ENCODE measurements around the gene CAPN5. TPM values are rescaled to one million over a fixed set of nuclear protein-coding genes. Genes with fewer than 3 reads are reported as not detected.
A peak's percentile ranks its signal among the peaks of the same experiment; 100 is the strongest.
"Not testable (repeated sequence)": the region's sequence is repeated elsewhere in the genome, so short reads cannot be mapped to it uniquely, and the experiment has no call there.

The CAPN5 gene
- 4.5 and 4.8 TPM in 2 replicates for total RNA-seq (2014; rRNA removed; shearing (Covaris generic))

GRCh38 chr11:77066229-77067042, at the start of gene CAPN5:
Gene CAPN5 (plus strand): TSS chr11:77066971. CDS start chr11:77084887, 17,916 bp downstream.
- Histone ChIP-seq H3K4me1 (no peaks in the 10 kb centered on the region), H3K27ac (peak within 1 kb of the TSS; percentile 26; the same call in 1 of the 2 replicates), H3K27me3 (no peaks in the 10 kb centered on the region), H3K9me3 (replicated peaks) (no peaks in the 10 kb centered on the region), H3K4me3 (peak within 1 kb of the TSS; percentile 67), H3K36me3 (no peaks in the 10 kb centered on the region)
- peak; percentile 92 to 94 for DNase-seq

- not testable (repeated sequence) for H3K9me3 ChIP-seq (replicated peaks); H3K27ac ChIP-seq; DNase-seq; H3K36me3 ChIP-seq; H3K4me3 ChIP-seq; H3K27me3 ChIP-seq; H3K4me1 ChIP-seq
These were observed 48.3 kb upstream of the CAPN5 start for GRCh38 chr11:77018396-77018924.

DNA sequence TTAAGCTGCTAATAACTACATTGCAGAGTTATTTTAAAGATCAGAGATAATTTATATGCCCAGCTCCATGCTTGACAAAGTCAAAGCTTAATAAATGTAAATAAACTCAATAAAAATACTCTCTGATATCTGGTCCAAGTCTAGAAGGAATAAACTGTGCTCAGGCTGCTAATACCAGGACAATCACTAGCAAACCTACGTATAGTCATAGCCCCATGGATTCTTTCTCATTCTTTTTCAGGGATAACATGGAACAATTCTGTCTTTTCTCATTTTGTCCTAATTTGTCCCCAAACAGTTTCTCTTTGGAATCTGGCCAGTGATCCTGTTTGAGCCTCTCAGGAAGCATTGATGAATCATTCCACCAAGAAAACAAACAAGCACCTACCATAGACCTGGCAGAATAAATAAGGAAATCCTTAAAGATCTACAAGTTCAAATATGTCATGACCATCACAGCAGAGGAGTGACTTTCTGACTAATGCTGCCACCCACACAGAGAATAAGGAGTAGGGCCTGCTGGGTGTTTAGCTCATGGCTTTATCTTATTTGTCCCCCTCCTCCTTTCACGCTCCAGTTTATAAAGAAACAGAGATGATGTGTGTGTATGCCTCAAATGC, 46.7 kb upstream of the CAPN5 start:
- Histone ChIP-seq H3K9me3 (replicated peaks) (no peaks in the 10 kb centered on the region), H3K27me3 (no peaks in the 10 kb centered on the region), H3K4me1 (no peaks in the 10 kb centered on the region), H3K4me3 (no peak overlapping the region), H3K36me3 (peaks cover 2% of the 10 kb centered on the region), H3K27ac (no peak overlapping the region)
- DNase-seq: no peak

GRCh38 chr11:77020734-77021133, 46.0 kb upstream of the CAPN5 start:
- no peaks in the 10 kb centered on the region for H3K4me1 ChIP-seq

GRCh38 chr11:77024745-77025144, 42.0 kb upstream of the CAPN5 start:
- no peaks in the 10 kb centered on the region for H3K4me1 ChIP-seq
- H3K36me3 ChIP-seq: no peaks in the 10 kb centered on the region; the same call in 1 of the 2 replicates
- DNase-seq: no peak
- H3K27me3 ChIP-seq: no peaks in the 10 kb centered on the region
- no peaks in the 10 kb centered on the region for H3K9me3 ChIP-seq (replicated peaks)
- H3K27ac ChIP-seq: no peak overlapping the region
- H3K4me3 ChIP-seq: no peak overlapping the region

More at GRCh38 chr11:77020734-77021133, 46.0 kb upstream of the CAPN5 start:
- Histone ChIP-seq H3K36me3 (peaks cover 2% of the 10 kb centered on the region), H3K27ac (no peak overlapping the region), H3K9me3 (replicated peaks) (no peaks in the 10 kb centered on the region), H3K27me3 (no peaks in the 10 kb centered on the region), H3K4me3 (no peak overlapping the region)
- DNase-seq: no peak

- Histone ChIP-seq H3K36me3 (no peaks in the 10 kb centered on the region; the same call in 1 of the 2 replicates), H3K4me3 (no peak overlapping the region), H3K27ac (no peak overlapping the region), H3K4me1 (no peaks in the 10 kb centered on the region), H3K9me3 (replicated peaks) (no peaks in the 10 kb centered on the region), H3K27me3 (no peaks in the 10 kb centered on the region)
- no peak for DNase-seq
These were observed 40.5 kb upstream of the CAPN5 start for GRCh38 chr11:77026221-77026620.

- H3K9me3 ChIP-seq (replicated peaks): no peaks in the 10 kb centered on the region
- no peak overlapping the region for H3K4me3 ChIP-seq
- H3K4me1 ChIP-seq: no peaks in the 10 kb centered on the region
- H3K36me3 ChIP-seq: no peaks in the 10 kb centered on the region; the same call in 1 of the 2 replicates
- H3K27ac ChIP-seq: no peak overlapping the region
- DNase-seq: no peak
- H3K27me3 ChIP-seq: no peaks in the 10 kb centered on the region
These were observed 40.0 kb upstream of the CAPN5 start for GRCh38 chr11:77026743-77027142.

GRCh38 chr11:77027275-77027674, 39.5 kb upstream of the CAPN5 start:
- Histone ChIP-seq H3K9me3 (replicated peaks) (no peaks in the 10 kb centered on the region), H3K36me3 (no peaks in the 10 kb centered on the region; the same call in 1 of the 2 replicates), H3K27ac (no peak overlapping the region), H3K4me1 (no peaks in the 10 kb centered on the region), H3K4me3 (no peak overlapping the region), H3K27me3 (no peaks in the 10 kb centered on the region)
- no peak for DNase-seq

DNA sequence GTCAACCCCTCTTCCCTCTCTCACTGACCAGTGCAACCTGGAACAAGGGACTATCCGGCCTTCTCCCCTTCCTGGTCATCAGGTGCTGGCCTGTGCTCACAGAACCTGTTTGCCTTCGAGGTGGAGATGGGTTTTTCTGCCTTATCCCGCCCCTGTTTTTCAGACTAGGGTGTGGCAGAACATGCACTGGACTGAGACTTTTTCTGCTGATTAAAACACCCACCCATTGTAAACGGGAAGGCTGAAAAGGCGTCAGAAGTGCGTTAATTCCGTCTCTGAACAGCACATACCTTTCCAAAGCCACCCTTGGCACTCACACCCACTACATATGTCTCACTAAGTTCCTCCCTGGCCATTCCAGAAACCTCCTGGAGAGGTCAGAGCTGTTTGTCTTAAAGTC, 36.9 kb upstream of the CAPN5 start:
- Histone ChIP-seq H3K9me3 (replicated peaks) (no peaks in the 10 kb centered on the region), H3K27ac (no peak overlapping the region), H3K4me3 (no peak overlapping the region), H3K27me3 (no peaks in the 10 kb centered on the region), H3K36me3 (no peaks in the 10 kb centered on the region), H3K4me1 (no peaks in the 10 kb centered on the region)
- DNase-seq: no peak

DNA sequence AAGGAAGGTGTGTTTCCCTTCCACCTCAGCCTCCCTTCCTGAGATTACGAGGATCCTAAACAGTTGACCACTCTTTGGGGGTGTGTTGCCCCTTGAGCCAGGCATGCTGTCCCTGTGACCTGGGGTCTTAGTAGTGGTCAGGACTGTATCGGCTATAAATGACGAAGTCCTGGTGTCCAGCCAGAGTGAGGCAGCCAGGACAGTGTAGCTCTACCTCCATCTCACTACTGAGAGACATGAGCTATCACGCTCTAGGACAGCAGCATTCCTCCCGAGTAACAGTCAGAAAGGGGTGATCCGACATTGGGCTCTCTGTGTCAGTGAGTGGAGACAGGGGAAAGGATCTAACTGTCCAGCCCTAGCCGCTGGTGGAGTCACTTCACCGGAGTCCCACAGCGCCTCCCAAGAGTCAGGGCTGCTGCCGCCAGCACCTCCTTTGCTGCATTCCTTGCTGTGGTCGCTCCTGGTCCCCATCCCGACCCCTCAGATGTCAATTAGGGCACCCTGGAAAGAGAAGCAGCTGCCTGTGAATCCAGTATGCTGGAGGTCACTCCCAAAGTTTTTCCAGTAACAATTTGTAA, 35.8 kb upstream of the CAPN5 start:
- DNase-seq: no peak
- H3K36me3 ChIP-seq: no peaks in the 10 kb centered on the region
- H3K27ac ChIP-seq: no peak overlapping the region
- H3K4me3 ChIP-seq: no peak overlapping the region
- no peaks in the 10 kb centered on the region for H3K27me3 ChIP-seq
- no peaks in the 10 kb centered on the region for H3K9me3 ChIP-seq (replicated peaks)
- H3K4me1 ChIP-seq: no peaks in the 10 kb centered on the region

GRCh38 chr11:77031599-77031998, 35.2 kb upstream of the CAPN5 start:
- DNase-seq: no peak
- Histone ChIP-seq H3K9me3 (replicated peaks) (no peaks in the 10 kb centered on the region), H3K4me3 (no peak overlapping the region), H3K36me3 (no peaks in the 10 kb centered on the region), H3K4me1 (no peaks in the 10 kb centered on the region), H3K27me3 (no peaks in the 10 kb centered on the region), H3K27ac (no peak overlapping the region)

- Histone ChIP-seq H3K36me3 (no peaks in the 10 kb centered on the region), H3K27ac (no peak overlapping the region), H3K9me3 (replicated peaks) (no peaks in the 10 kb centered on the region), H3K27me3 (no peaks in the 10 kb centered on the region), H3K4me3 (no peak overlapping the region), H3K4me1 (no peaks in the 10 kb centered on the region)
- no peak for DNase-seq
These were observed 31.7 kb upstream of the CAPN5 start for GRCh38 chr11:77035039-77035438.

DNA sequence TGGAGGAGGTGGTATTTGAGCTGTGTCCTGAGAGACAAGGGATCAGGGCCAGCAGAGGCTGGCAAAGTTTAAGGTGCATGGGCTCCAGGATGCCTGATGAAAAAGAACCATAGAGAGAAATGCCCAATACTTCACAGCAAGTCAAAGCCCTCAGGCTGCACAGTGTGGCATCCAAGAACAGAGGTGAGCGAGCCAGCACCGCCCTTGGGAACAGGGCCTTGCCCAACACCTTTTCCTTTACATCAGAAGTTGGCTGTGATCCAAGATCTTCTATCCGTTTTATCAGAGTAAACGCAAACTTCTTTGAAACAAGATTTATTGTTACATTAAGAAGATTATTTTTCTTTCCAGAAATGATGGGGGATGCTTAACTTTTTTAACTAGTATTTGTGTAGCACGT, 31.2 kb upstream of the CAPN5 start:
- H3K27me3 ChIP-seq: no peaks in the 10 kb centered on the region
- DNase-seq: no peak
- H3K36me3 ChIP-seq: no peaks in the 10 kb centered on the region
- H3K4me3 ChIP-seq: no peak overlapping the region
- no peak overlapping the region for H3K27ac ChIP-seq
- H3K9me3 ChIP-seq (replicated peaks): no peaks in the 10 kb centered on the region
- no peaks in the 10 kb centered on the region for H3K4me1 ChIP-seq

DNA sequence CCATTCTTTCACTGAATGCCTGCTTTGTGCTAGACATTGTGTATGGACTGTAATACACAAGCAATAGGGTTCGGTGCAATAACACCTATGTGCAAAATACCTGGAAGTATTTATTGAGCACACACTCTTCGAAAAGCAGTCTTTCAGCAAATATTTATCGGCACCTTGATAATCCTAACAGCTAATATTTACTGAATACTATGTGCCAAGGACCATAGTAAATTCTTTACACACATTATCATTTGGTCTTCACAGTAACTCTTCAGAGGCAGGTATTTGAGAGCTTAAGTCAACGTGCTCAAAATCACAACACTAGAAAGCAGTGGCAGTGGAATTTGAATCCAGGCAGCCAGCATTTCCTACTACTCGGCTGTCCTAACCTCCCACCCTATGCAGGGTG, 30.4 kb upstream of the CAPN5 start:
- Histone ChIP-seq H3K9me3 (replicated peaks) (no peaks in the 10 kb centered on the region), H3K27me3 (no peaks in the 10 kb centered on the region), H3K4me1 (no peaks in the 10 kb centered on the region), H3K4me3 (no peak overlapping the region), H3K36me3 (no peaks in the 10 kb centered on the region), H3K27ac (no peak overlapping the region)
- DNase-seq: no peak

DNA sequence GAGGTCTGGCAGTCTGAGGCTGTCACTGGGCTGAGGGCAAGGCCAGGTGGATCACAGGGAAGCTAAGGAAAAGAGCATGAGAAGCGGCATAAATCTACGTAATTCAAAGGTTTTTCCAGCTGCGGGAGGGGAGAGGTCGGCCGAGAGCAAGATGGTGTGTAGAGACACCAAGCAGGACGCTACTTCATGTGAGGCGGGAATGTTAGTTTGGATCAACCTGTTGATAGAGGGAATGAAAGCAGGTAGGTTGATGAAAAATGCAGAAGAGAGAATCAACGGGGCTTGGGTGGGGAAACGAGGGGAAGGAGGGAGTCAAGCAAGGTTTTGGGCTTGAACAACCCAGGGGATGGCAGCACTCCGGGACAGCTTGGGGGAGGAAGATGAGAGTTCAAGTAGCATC, 29.7 kb upstream of the CAPN5 start:
- no peak overlapping the region for H3K4me3 ChIP-seq
- H3K4me1 ChIP-seq: no peaks in the 10 kb centered on the region
- no peak for DNase-seq
- H3K27me3 ChIP-seq: no peaks in the 10 kb centered on the region
- no peaks in the 10 kb centered on the region for H3K36me3 ChIP-seq
- H3K27ac ChIP-seq: no peak overlapping the region
- no peaks in the 10 kb centered on the region for H3K9me3 ChIP-seq (replicated peaks)
